ENCODE measurements around the gene FAM234B. TPM values are rescaled to one million over a fixed set of nuclear protein-coding genes. Genes with fewer than 3 reads are reported as not detected.

Gene FAM234B
- polyA plus RNA-seq, 1 experiment = 7.3 TPM

DNA sequence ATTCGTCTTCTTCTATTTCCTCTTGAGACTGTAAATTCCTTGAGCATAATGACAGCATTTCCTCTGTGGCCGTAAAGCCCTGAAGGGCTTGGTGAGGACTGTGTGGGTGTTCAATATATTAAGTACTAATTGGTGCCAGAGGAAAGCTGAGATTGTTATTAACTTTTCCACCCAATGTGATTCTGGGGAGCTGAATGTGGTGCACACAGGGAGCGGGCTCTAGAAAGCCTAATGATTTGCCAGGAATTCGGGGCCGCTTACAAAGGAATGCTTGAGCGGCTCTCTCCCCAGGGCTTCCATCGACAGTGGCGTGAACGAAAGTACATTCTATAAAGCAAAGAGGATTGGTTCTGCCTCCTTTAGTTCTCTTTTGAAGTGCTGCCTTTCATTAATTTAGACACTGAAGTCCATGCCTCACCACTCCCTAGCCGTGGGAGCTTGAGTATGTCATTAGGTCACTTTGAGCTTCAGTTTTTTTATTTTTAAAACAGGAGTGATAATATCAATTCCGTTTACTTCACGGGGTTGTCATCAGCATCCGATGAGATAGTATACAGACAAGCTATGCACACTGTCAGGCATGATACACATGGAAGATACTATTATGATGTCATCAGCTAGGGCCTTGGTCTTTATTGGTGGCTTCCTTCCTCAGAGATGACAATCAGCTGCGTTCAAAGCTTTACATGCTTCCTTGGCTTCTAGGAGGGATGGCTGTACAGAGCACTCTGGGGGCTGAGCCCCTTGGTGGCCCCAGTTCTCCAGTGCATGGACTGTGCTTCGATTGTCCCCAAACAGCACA lies 70.3 kb downstream of the FAM234B start:
- Histone ChIP-seq H3K27ac (ENCODE audit: low read depth, low read length) (no peak overlapping the region), H3K9me3 (ENCODE audit: control insufficient read depth, insufficient read depth, low read length) (peaks cover 3% of the 10 kb centered on the region; the same call in 1 of the 2 replicates), H3K27me3 (ENCODE audit: control insufficient read depth, insufficient read depth, low read length) (no peaks in the 10 kb centered on the region), H3K4me3 (ENCODE audit: low read depth, low read length) (no peak overlapping the region)
- DNase-seq (ENCODE audit: low read depth, low spot score) = no peak
- POLR2A ChIA-PET = no interaction called here
- CTCF ChIA-PET = interaction anchor here (0.8 kb wide), 1 partner anchor 98 kb away, joined by 3 read pairs; no protein-coding TSS in a partner anchor
- TF ChIP-seq, protein P1, sequence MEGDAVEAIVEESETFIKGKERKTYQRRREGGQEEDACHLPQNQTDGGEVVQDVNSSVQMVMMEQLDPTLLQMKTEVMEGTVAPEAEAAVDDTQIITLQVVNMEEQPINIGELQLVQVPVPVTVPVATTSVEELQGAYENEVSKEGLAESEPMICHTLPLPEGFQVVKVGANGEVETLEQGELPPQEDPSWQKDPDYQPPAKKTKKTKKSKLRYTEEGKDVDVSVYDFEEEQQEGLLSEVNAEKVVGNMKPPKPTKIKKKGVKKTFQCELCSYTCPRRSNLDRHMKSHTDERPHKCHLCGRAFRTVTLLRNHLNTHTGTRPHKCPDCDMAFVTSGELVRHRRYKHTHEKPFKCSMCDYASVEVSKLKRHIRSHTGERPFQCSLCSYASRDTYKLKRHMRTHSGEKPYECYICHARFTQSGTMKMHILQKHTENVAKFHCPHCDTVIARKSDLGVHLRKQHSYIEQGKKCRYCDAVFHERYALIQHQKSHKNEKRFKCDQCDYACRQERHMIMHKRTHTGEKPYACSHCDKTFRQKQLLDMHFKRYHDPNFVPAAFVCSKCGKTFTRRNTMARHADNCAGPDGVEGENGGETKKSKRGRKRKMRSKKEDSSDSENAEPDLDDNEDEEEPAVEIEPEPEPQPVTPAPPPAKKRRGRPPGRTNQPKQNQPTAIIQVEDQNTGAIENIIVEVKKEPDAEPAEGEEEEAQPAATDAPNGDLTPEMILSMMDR (IDR thresholded peaks at IDR 0.05; ENCODE audit: low read depth, low read length) = no peak

DNA sequence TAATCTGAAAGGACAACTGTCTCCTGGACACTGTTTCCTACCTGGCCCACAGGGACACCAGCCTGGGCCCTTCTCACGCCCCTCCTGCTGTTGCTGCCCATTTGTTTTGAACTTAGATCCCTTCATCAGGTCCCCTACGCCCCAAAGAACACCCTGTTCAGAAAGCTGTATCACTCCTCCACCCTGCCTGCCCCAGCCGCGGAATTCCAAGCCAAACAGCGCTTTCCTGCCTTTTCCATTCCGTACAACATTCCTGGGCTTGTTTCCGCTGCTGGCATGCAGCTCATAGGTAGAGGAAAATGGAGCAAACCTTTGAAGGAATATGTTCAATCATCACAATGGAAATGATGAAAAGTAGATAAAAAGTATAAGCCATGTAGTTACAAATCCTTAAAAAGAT lies 72.1 kb downstream of the FAM234B start:
- CTCF ChIA-PET = interaction anchor here (0.6 to 0.9 kb wide), 2 partner anchors 139 to 379 kb away, joined by 3 to 4 read pairs; no protein-coding TSS in a partner anchor
- Histone ChIP-seq H3K4me3 (ENCODE audit: low read depth, low read length) (no peak overlapping the region), H3K27ac (ENCODE audit: low read depth, low read length) (no peak overlapping the region), H3K27me3 (ENCODE audit: control insufficient read depth, insufficient read depth, low read length) (no peaks in the 10 kb centered on the region), H3K9me3 (ENCODE audit: control insufficient read depth, insufficient read depth, low read length) (peaks cover 3% of the 10 kb centered on the region; the same call in 1 of the 2 replicates)
- TF ChIP-seq, protein P1 (IDR thresholded peaks at IDR 0.05; ENCODE audit: low read depth, low read length) = no peak
- no peak for DNase-seq (ENCODE audit: low read depth, low spot score)
- POLR2A ChIA-PET = interaction anchor here (1.2 kb wide), 1 partner anchor 9 kb away, joined by 3 read pairs; no protein-coding TSS in a partner anchor

DNA sequence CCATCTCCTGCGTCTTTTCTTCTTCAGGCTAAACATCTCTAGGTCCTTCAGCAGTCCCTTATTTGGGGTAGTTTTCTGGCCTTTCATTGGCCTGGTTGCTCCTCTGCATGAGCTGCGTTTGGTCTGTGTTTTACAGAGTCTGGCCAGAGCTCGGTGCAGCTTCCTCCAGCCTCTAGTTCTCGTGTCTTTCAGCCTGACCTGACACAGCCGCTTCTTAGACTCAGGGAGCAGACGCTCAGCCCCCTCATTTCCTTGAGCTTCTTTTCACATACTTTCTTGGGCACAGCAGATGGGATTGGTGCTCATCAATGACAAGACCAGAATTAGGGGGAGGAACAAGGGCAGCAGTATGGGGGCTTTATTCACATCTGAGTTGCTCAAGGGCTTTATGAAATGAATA lies 72.8 kb downstream of the FAM234B start:
- Histone ChIP-seq H3K27me3 (ENCODE audit: control insufficient read depth, insufficient read depth, low read length) (no peaks in the 10 kb centered on the region), H3K9me3 (ENCODE audit: control insufficient read depth, insufficient read depth, low read length) (peaks cover under 1% of the 10 kb centered on the region; the same call in 1 of the 2 replicates), H3K27ac (ENCODE audit: low read depth, low read length) (no peak overlapping the region), H3K4me3 (ENCODE audit: low read depth, low read length) (no peak overlapping the region)
- DNase-seq (ENCODE audit: low read depth, low spot score) = no peak
- TF ChIP-seq, protein P1 (IDR thresholded peaks at IDR 0.05; ENCODE audit: low read depth, low read length) = no peak
- ChIA-PET CTCF (interaction anchor here (0.9 kb wide), 1 partner anchor 380 kb away, joined by 4 read pairs; no protein-coding TSS in a partner anchor), POLR2A (interaction anchor here (0.5 to 1.2 kb wide), 2 partner anchors 8 to 37 kb away, joined by 3 read pairs; no protein-coding TSS in a partner anchor)

DNA sequence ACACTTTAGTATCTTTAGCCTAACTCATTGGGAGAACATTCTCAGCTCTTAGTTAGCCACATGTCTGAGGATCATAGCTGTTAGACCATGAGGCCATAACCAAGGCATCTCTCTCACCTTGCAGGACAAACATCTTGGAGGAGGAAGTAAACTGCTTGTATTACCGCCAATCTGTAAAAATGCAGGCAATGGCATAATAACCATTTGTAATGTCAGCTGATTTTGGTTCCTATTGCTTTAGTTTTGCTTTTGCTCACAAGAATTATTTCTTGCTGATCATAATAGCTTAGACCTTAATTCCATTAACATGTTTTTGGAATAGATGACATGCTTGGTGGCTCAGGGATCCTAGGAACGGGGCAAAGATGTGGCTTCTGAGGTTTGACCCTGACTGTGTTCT lies 75.6 kb downstream of the FAM234B start:
- Histone ChIP-seq H3K27me3 (ENCODE audit: control insufficient read depth, insufficient read depth, low read length) (no peaks in the 10 kb centered on the region), H3K4me3 (ENCODE audit: low read depth, low read length) (no peak overlapping the region), H3K27ac (ENCODE audit: low read depth, low read length) (no peak overlapping the region), H3K9me3 (ENCODE audit: control insufficient read depth, insufficient read depth, low read length) (no peaks in the 10 kb centered on the region)
- CTCF ChIA-PET = no interaction called here
- no peak for DNase-seq (ENCODE audit: low read depth, low spot score)
- TF ChIP-seq, protein P1 (IDR thresholded peaks at IDR 0.05; ENCODE audit: low read depth, low read length) = no peak
- POLR2A ChIA-PET = no interaction called here

DNA sequence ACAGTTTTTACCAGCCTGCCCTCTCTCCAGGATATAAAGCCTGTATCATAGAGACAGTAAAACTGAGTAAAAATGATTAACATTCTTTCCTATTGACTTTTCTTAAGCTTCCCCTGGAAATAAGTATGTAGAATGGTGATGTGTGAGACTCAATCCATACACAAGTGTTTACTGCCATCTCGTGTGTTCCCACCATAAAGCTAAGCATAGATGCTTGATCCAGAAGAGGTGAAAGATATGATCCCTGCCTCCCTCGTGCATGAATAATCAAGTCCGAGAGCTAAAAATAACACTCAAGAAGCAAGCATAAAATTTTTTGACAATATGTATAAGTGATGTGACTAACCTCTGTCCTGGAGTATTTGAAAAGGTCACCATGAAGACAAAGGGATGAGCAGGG lies 76.2 kb downstream of the FAM234B start:
- no peaks in the 10 kb centered on the region for H3K27me3 ChIP-seq (ENCODE audit: control insufficient read depth, insufficient read depth, low read length)
- TF ChIP-seq, protein P1 (IDR thresholded peaks at IDR 0.05; ENCODE audit: low read depth, low read length) = no peak
- ChIA-PET CTCF (interaction anchor here (0.9 kb wide), 1 partner anchor 92 kb away, joined by 3 read pairs; no protein-coding TSS in a partner anchor), POLR2A (no interaction called here)
- H3K9me3 ChIP-seq (ENCODE audit: control insufficient read depth, insufficient read depth, low read length) = no peaks in the 10 kb centered on the region
- H3K4me3 ChIP-seq (ENCODE audit: low read depth, low read length) = no peak overlapping the region
- no peak overlapping the region for H3K27ac ChIP-seq (ENCODE audit: low read depth, low read length)
- DNase-seq (ENCODE audit: low read depth, low spot score) = no peak

Measured in AG04450 (cell line).